GM23338 (cell line): ENCODE results near the gene CACNB4. TPM values are rescaled to one million over a fixed set of nuclear protein-coding genes. Genes with fewer than 3 reads are reported as not detected.

Experiments used
- ATAC-seq: fragments of 200-7000 bp; cut with Tn5 transposase; 3 replicates; pipeline ENCODE4 v1.9.1; 2020
- DNase-seq: peaks from one replicate; pipeline ENCODE4 v3.0.0-alpha.2; 2015; ENCODE audit warnings: low spot score
- H2AFZ ChIP-seq: fragments of 200-600 bp; sonication (generic); 2 replicates; pipeline ENCODE4 v1.8.0; 2016; ENCODE audit warnings: antibody characterized with exemption, mild to moderate bottlenecking, moderate library complexity
- H3F3A ChIP-seq: fragments of 200-600 bp; sonication (generic); replicated peaks from 2 replicates; pipeline ENCODE4 v1.8.0; 2017; ENCODE audit warnings: antibody characterized with exemption, mixed run types, low read depth
- H3K27ac ChIP-seq: fragments of 200-600 bp; sonication (generic); 2 replicates; pipeline ENCODE4 v1.6.1; 2016; ENCODE audit warnings: low read depth
- H3K27me3 ChIP-seq: fragments of 200-600 bp; sonication (generic); 2 replicates; pipeline ENCODE4 v1.8.0; 2016; ENCODE audit warnings: mild to moderate bottlenecking, mixed run types, moderate library complexity; ENCODE audit not compliant: insufficient read depth
- H3K36me3 ChIP-seq: fragments of 200-600 bp; sonication (generic); 2 replicates; pipeline ENCODE4 v1.8.0; 2016; ENCODE audit warnings: mild to moderate bottlenecking; ENCODE audit not compliant: insufficient read depth
- H3K4me1 ChIP-seq: fragments of 200-600 bp; sonication (generic); 2 replicates; pipeline ENCODE4 v1.8.0; 2016; ENCODE audit warnings: mild to moderate bottlenecking, moderate library complexity; ENCODE audit not compliant: insufficient read depth
- H3K4me2 ChIP-seq: fragments of 200-600 bp; sonication (generic); 2 replicates; pipeline ENCODE4 v1.7.1; 2017; ENCODE audit warnings: mixed run types
- H3K4me3 ChIP-seq: fragments of 200-600 bp; sonication (generic); 2 replicates; pipeline ENCODE4 v1.6.1; 2016; ENCODE audit warnings: mixed run types
- H3K79me2 ChIP-seq: fragments of 200-600 bp; sonication (generic); replicated peaks from 2 replicates; pipeline ENCODE4 v1.8.0; 2017; ENCODE audit warnings: mild to moderate bottlenecking; ENCODE audit not compliant: insufficient read depth
- H3K9me2 ChIP-seq: fragments of 200-600 bp; sonication (generic); 2 replicates; pipeline ENCODE4 v1.8.0; 2017; ENCODE audit not compliant: insufficient read depth
- H4K20me1 ChIP-seq: fragments of 200-600 bp; sonication (generic); replicated peaks from 2 replicates; pipeline ENCODE4 v1.8.0; 2017; ENCODE audit warnings: mild to moderate bottlenecking; ENCODE audit not compliant: insufficient read depth
- H3K27ac Mint-ChIP-seq: 2 replicates; pipeline ENCODE4 v1.8.0; 2020; ENCODE audit warnings: inconsistent platforms, mild to moderate bottlenecking, moderate library complexity, mixed read lengths
- H3K27me3 Mint-ChIP-seq: 3 replicates; pipeline ENCODE4 v1.8.0; 2022; ENCODE audit warnings: low read depth, mild to moderate bottlenecking, moderate library complexity, mixed read lengths, inconsistent platforms; ENCODE audit not compliant: insufficient read depth, poor library complexity
- H3K36me3 Mint-ChIP-seq: 3 replicates; pipeline ENCODE4 v1.8.0; 2021; ENCODE audit warnings: low read depth, mild to moderate bottlenecking, inconsistent platforms, moderate library complexity, mixed read lengths
- H3K4me1 Mint-ChIP-seq: 3 replicates; pipeline ENCODE4 v1.8.0; 2020; ENCODE audit warnings: mild to moderate bottlenecking, inconsistent platforms, mixed read lengths
- H3K4me3 Mint-ChIP-seq: 3 replicates; pipeline ENCODE4 v1.8.0; 2021; ENCODE audit warnings: moderate library complexity, mild to moderate bottlenecking, inconsistent platforms, mixed read lengths
- H3K9me3 Mint-ChIP-seq: 3 replicates; pipeline ENCODE4 v1.8.0; 2020; ENCODE audit warnings: moderate library complexity, mild to moderate bottlenecking, inconsistent platforms, mixed read lengths
- CTCF ChIP-seq, 2 experiments: fragments of 200-600 bp in 1 of 2; sonication (generic) in 1 of 2; conservative IDR thresholded peaks; 2 replicates each; pipeline versions ENCODE4 v1.5.1 to v1.6.1; 2016 to 2017; ENCODE audit warnings: antibody characterized with exemption in 2 of 2, low read depth in 2 of 2, mild to moderate bottlenecking in 2 of 2, moderate library complexity in 1 of 2
- NANOG ChIP-seq: IDR thresholded peaks from 2 replicates; pipeline ENCODE4 v1.6.1; 2016; ENCODE audit warnings: antibody characterized with exemption, borderline replicate concordance
- POLR2AphosphoS5 ChIP-seq: IDR thresholded peaks from 2 replicates; pipeline ENCODE4 v1.6.1; 2016; ENCODE audit warnings: antibody characterized with exemption, low read depth
- STAT1 ChIP-seq: IDR thresholded peaks from one replicate; pipeline ENCODE4 v1.6.1; 2016; ENCODE audit warnings: antibody characterized with exemption; ENCODE audit not compliant: unreplicated experiment
- polyA plus RNA-seq: library from polyadenylated mRNA; unstranded; fragments of >200 nt; fragmentation: Nextera tagmentation; extraction: Ambion mirVana; gene quantifications from 2 replicates; pipeline ENCODE4 v1.2.1, GENCODE V29; 2016
- total RNA-seq: library from RNA; depleted of rRNA; stranded (reverse); fragments of >200 nt; shearing (Covaris generic); gene quantifications from 2 replicates; pipeline ENCODE4 v1.2.3, GENCODE V29; 2014
- TF ChIP-seq, protein P1 (sequence below): fragments of 250-450 bp; sonication (Bioruptor Pico); IDR thresholded peaks from 2 replicates; pipeline ENCODE4 v1.5.0; 2020; ENCODE audit warnings: mild to moderate bottlenecking, moderate library complexity

Gene CACNB4
- total and polyA plus RNA-seq, 2 experiments from 2014 or later: 4.0 to 9.8 TPM

DNA sequence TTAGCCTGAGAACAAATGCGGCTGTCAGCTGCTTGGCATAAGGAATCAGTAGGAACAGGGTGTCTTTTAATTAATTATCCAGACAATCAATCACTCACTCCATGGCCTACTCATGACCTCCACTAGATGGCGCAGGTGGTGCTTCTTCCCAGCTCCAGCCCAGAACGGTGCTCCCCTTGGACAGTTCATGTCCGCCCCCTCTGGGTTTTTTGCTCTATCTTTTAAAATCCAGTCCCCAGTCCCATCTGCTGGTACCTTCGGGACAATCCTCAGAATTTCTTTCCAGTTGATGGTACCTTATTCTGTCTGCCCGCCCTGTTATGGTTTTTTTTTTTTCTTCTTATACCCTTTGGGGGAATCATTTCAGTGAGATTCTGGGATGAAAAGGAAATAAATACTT, 99.8 kb downstream of the CACNB4 start:
- H3K9me2 ChIP-seq: no peaks in the 10 kb centered on the region
- H3K4me3 ChIP-seq: no peak overlapping the region
- H3K36me3 ChIP-seq: no peaks in the 10 kb centered on the region
- no peak overlapping the region for H2AFZ ChIP-seq
- Mint-ChIP-seq H3K9me3 (no peaks in the 10 kb centered on the region), H3K27me3 (peaks cover 5% of the 10 kb centered on the region), H3K4me1 (peaks cover 27% of the 10 kb centered on the region), H3K4me3 (no peak overlapping the region), H3K27ac (no peak overlapping the region), H3K36me3 (no peaks in the 10 kb centered on the region)
- peak; percentile 94 for ATAC-seq
- no peaks in the 10 kb centered on the region; the same call in 1 of the 2 replicates for H4K20me1 ChIP-seq
- H3K4me1 ChIP-seq: peaks cover 14% of the 10 kb centered on the region
- TF ChIP-seq CTCF (conservative IDR thresholded peaks at IDR 0.05; ENCODE audit: low read depth in 2 of 2) (peak; percentile 88 to 95), NANOG (no peak), STAT1 (no peak)
- no peak overlapping the region for H3K27ac ChIP-seq
- no peak overlapping the region for H3K4me2 ChIP-seq
- H3F3A ChIP-seq: no peaks in the 10 kb centered on the region
- H3K79me2 ChIP-seq: no peaks in the 10 kb centered on the region
- peak; percentile 93 for DNase-seq
- H3K27me3 ChIP-seq: no peaks in the 10 kb centered on the region

GRCh38 chr2:151996243-151997003, 102.4 kb downstream of the CACNB4 start:
- Mint-ChIP-seq H3K9me3 (no peaks in the 10 kb centered on the region), H3K4me1 (peaks cover 29% of the 10 kb centered on the region), H3K27me3 (peaks cover 7% of the 10 kb centered on the region), H3K4me3 (no peak overlapping the region), H3K27ac (no peak overlapping the region), H3K36me3 (no peaks in the 10 kb centered on the region)
- Histone ChIP-seq H4K20me1 (no peaks in the 10 kb centered on the region; the same call in 1 of the 2 replicates), H3K4me3 (no peak overlapping the region), H3K4me2 (no peak overlapping the region), H3F3A (no peaks in the 10 kb centered on the region), H3K27me3 (no peaks in the 10 kb centered on the region), H3K36me3 (no peaks in the 10 kb centered on the region), H2AFZ (no peak overlapping the region), H3K4me1 (peaks cover 13% of the 10 kb centered on the region), H3K79me2 (no peaks in the 10 kb centered on the region), H3K27ac (no peak overlapping the region), H3K9me2 (no peaks in the 10 kb centered on the region)
- ATAC-seq (no peak), DNase-seq (no peak)
- no peak for TF ChIP-seq POLR2AphosphoS5

GRCh38 chr2:151995161-151995557, 103.7 kb downstream of the CACNB4 start:
- Histone ChIP-seq H3F3A (no peaks in the 10 kb centered on the region), H3K36me3 (no peaks in the 10 kb centered on the region), H2AFZ (no peak overlapping the region), H3K4me1 (peaks cover 10% of the 10 kb centered on the region; the same call in 1 of the 2 replicates), H3K79me2 (no peaks in the 10 kb centered on the region), H4K20me1 (no peaks in the 10 kb centered on the region; the same call in 1 of the 2 replicates), H3K4me3 (no peak overlapping the region), H3K27ac (no peak overlapping the region), H3K4me2 (no peak overlapping the region), H3K27me3 (no peaks in the 10 kb centered on the region), H3K9me2 (peaks cover 2% of the 10 kb centered on the region; the same call in 1 of the 2 replicates)
- Mint-ChIP-seq H3K4me3 (no peak overlapping the region), H3K9me3 (no peaks in the 10 kb centered on the region), H3K27ac (no peak overlapping the region), H3K4me1 (peaks cover 22% of the 10 kb centered on the region), H3K36me3 (no peaks in the 10 kb centered on the region), H3K27me3 (peaks cover 7% of the 10 kb centered on the region)
- no peak for ATAC-seq
- no peak for DNase-seq
- TF ChIP-seq, protein P1, sequence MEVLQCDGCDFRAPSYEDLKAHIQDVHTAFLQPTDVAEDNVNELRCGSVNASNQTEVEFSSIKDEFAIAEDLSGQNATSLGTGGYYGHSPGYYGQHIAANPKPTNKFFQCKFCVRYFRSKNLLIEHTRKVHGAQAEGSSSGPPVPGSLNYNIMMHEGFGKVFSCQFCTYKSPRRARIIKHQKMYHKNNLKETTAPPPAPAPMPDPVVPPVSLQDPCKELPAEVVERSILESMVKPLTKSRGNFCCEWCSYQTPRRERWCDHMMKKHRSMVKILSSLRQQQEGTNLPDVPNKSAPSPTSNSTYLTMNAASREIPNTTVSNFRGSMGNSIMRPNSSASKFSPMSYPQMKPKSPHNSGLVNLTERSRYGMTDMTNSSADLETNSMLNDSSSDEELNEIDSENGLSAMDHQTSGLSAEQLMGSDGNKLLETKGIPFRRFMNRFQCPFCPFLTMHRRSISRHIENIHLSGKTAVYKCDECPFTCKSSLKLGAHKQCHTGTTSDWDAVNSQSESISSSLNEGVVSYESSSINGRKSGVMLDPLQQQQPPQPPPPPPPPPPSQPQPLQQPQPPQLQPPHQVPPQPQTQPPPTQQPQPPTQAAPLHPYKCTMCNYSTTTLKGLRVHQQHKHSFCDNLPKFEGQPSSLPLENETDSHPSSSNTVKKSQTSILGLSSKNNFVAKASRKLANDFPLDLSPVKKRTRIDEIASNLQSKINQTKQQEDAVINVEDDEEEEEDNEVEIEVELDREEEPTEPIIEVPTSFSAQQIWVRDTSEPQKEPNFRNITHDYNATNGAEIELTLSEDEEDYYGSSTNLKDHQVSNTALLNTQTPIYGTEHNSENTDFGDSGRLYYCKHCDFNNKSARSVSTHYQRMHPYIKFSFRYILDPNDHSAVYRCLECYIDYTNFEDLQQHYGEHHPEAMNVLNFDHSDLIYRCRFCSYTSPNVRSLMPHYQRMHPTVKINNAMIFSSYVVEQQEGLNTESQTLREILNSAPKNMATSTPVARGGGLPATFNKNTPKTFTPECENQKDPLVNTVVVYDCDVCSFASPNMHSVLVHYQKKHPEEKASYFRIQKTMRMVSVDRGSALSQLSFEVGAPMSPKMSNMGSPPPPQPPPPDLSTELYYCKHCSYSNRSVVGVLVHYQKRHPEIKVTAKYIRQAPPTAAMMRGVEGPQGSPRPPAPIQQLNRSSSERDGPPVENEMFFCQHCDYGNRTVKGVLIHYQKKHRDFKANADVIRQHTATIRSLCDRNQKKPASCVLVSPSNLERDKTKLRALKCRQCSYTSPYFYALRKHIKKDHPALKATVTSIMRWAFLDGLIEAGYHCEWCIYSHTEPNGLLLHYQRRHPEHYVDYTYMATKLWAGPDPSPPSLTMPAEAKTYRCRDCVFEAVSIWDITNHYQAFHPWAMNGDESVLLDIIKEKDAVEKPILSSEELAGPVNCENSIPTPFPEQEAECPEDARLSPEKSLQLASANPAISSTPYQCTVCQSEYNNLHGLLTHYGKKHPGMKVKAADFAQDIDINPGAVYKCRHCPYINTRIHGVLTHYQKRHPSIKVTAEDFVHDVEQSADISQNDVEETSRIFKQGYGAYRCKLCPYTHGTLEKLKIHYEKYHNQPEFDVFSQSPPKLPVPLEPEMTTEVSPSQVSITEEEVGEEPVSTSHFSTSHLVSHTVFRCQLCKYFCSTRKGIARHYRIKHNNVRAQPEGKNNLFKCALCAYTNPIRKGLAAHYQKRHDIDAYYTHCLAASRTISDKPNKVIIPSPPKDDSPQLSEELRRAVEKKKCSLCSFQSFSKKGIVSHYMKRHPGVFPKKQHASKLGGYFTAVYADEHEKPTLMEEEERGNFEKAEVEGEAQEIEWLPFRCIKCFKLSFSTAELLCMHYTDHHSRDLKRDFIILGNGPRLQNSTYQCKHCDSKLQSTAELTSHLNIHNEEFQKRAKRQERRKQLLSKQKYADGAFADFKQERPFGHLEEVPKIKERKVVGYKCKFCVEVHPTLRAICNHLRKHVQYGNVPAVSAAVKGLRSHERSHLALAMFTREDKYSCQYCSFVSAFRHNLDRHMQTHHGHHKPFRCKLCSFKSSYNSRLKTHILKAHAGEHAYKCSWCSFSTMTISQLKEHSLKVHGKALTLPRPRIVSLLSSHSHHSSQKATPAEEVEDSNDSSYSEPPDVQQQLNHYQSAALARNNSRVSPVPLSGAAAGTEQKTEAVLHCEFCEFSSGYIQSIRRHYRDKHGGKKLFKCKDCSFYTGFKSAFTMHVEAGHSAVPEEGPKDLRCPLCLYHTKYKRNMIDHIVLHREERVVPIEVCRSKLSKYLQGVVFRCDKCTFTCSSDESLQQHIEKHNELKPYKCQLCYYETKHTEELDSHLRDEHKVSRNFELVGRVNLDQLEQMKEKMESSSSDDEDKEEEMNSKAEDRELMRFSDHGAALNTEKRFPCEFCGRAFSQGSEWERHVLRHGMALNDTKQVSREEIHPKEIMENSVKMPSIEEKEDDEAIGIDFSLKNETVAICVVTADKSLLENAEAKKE (CRISPR knock-in tag): no peak
